Measurements from ENCODE around the gene GOLGA6D. TPM values are rescaled to one million over a fixed set of nuclear protein-coding genes. Genes with fewer than 3 reads are reported as not detected.
"Not testable (repeated sequence)": the region's sequence is repeated elsewhere in the genome, so short reads cannot be mapped to it uniquely, and the experiment has no call there.

GOLGA6D gene
- total RNA-seq, 2 donors from 2014 or later = not detected

GRCh38 chr15:75299311-75299688 is 16.7 kb downstream of the GOLGA6D start:
- H3K36me3 ChIP-seq; H3K27me3 ChIP-seq (replicated peaks; ENCODE audit: insufficient read depth); intact Hi-C loops (cut with DNase I); H3K9me3 ChIP-seq; H3K27ac ChIP-seq; H3K4me3 ChIP-seq; H3K4me1 ChIP-seq (replicated peaks): not testable (repeated sequence)
- no CpG with 5 or more reads among the region's 6 CpGs for WGBS
- peak in 2 of 4 experiments; percentile 20 to 29 for TF ChIP-seq CTCF (IDR thresholded peaks at IDR 0.05)
- DNase-seq (ENCODE audit: low spot score) = peak; percentile 32

GRCh38 chr15:75300026-75300425 is 17.4 kb downstream of the GOLGA6D start:
- WGBS = 41% methylated on average over 6 of the region's 6 CpGs
- H3K4me3 ChIP-seq; H3K4me1 ChIP-seq (replicated peaks); H3K36me3 ChIP-seq; H3K27ac ChIP-seq; H3K27me3 ChIP-seq (replicated peaks; ENCODE audit: insufficient read depth); DNase-seq (ENCODE audit: low spot score); H3K9me3 ChIP-seq; intact Hi-C loops (cut with DNase I): not testable (repeated sequence)

- H3K36me3 ChIP-seq = no peaks in the 10 kb centered on the region
- intact Hi-C loops (cut with DNase I) = no loop called here
- DNase-seq (ENCODE audit: low spot score) = no peak
These were observed 19.7 kb downstream of the GOLGA6D start for GRCh38 chr15:75302318-75302717.

GRCh38 chr15:75302753-75303152 is 20.1 kb downstream of the GOLGA6D start:
- intact Hi-C loops (cut with DNase I); H3K27me3 ChIP-seq (replicated peaks; ENCODE audit: insufficient read depth): not testable (repeated sequence)

More at GRCh38 chr15:75302318-75302717, 19.7 kb downstream of the GOLGA6D start:
- WGBS = 89% methylated on average over 9 of the region's 9 CpGs
- no peaks in the 10 kb centered on the region for H3K4me1 ChIP-seq (replicated peaks)
- H3K27me3 ChIP-seq (replicated peaks; ENCODE audit: insufficient read depth) = peaks cover 4% of the 10 kb centered on the region
- TF ChIP-seq POLR2AphosphoS5 (IDR thresholded peaks at IDR 0.05) (no peak), POLR2A (IDR thresholded peaks at IDR 0.05) (no peak), CTCF (IDR thresholded peaks at IDR 0.05) (no peak)
- H3K4me3 ChIP-seq = no peak overlapping the region
- H3K27ac ChIP-seq = no peak overlapping the region
- no peaks in the 10 kb centered on the region for H3K9me3 ChIP-seq

GRCh38 chr15:75306188-75306587 is 23.6 kb downstream of the GOLGA6D start:
- peaks cover 4% of the 10 kb centered on the region for H3K27me3 ChIP-seq (replicated peaks; ENCODE audit: insufficient read depth)
- WGBS = 65% methylated on average over 3 of the region's 3 CpGs

More at GRCh38 chr15:75302753-75303152, 20.1 kb downstream of the GOLGA6D start:
- H3K9me3 ChIP-seq; H3K27ac ChIP-seq; H3K4me1 ChIP-seq (replicated peaks); H3K4me3 ChIP-seq; DNase-seq (ENCODE audit: low spot score); H3K36me3 ChIP-seq: not testable (repeated sequence)
- 95% methylated on average over 4 of the region's 4 CpGs for WGBS

More at GRCh38 chr15:75306188-75306587, 23.6 kb downstream of the GOLGA6D start:
- no peak overlapping the region for H3K27ac ChIP-seq
- H3K9me3 ChIP-seq = no peaks in the 10 kb centered on the region
- no peaks in the 10 kb centered on the region for H3K36me3 ChIP-seq
- intact Hi-C loops (cut with DNase I) = no loop called here
- DNase-seq (ENCODE audit: low spot score) = no peak
- no peak for TF ChIP-seq POLR2AphosphoS5 (IDR thresholded peaks at IDR 0.05)
- no peak for TF ChIP-seq CTCF (IDR thresholded peaks at IDR 0.05)
- no peak for TF ChIP-seq POLR2A (IDR thresholded peaks at IDR 0.05)
- H3K4me3 ChIP-seq = no peak overlapping the region
- H3K4me1 ChIP-seq (replicated peaks) = no peaks in the 10 kb centered on the region

Data from prostate gland (tissue), 2 donors.